Activated CD8-positive, alpha-beta memory T cell treated with anti-CD3 and anti-CD28 coated beads for 24 hours (primary cell): ENCODE measurements around the gene IFI44.

ENCODE experiments used
- DNase-seq: peaks from one replicate; pipeline ENCODE4 v3.0.0-alpha.2; 2020

Gene IFI44

DNA sequence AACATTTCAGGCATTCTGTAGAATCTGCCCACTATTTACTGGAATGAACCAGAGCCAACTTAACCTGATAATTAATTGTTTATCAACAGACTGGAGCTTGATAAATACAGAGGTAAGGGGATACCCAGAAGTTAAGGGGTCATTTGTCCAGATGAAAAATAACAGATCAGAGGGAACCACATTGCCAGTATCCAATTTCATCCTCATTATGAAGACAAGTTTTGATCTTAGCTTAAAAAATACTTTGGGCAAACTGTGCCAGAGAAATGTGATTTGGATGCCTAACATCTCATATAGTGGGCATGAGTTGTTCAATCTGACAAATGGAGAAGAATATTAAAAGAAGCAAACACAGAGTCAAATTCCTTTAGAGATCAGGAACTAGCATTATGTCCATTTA is 63.7 kb downstream of the IFI44 start:
- no peak for DNase-seq
